GM13976 (cell line): ENCODE data around the gene DSCAM.
"Not testable (repeated sequence)": the region's sequence is repeated elsewhere in the genome, so short reads cannot be mapped to it uniquely, and the experiment has no call there.

Source experiments
- DNase-seq: peaks from one replicate; pipeline ENCODE4 v3.0.0; 2012; ENCODE audit warnings: low spot score
- in situ Hi-C: fragments of 300-500 bp; cut with MboI; formaldehyde crosslinking; loops from one replicate; pipeline ENCODE4 v1.12.0; 2022; ENCODE audit warnings: low sequenced_read_pairs, mixed read lengths, inconsistent platforms; ENCODE audit not compliant: unreplicated experiment
- TF ChIP-seq, protein P1 (sequence below): IDR thresholded peaks from 2 replicates; pipeline ENCODE4 v1.5.1; 2012; ENCODE audit warnings: borderline replicate concordance, mild to moderate bottlenecking; ENCODE audit not compliant: insufficient read depth; ENCODE audit errors: extremely low read depth, missing control alignments, control extremely low read depth

The DSCAM gene

GRCh38 chr21:40276001-40276400 is 571.0 kb downstream of the DSCAM start:
- in situ Hi-C loops: no loop called here
- no peak for DNase-seq
- TF ChIP-seq, protein P1, sequence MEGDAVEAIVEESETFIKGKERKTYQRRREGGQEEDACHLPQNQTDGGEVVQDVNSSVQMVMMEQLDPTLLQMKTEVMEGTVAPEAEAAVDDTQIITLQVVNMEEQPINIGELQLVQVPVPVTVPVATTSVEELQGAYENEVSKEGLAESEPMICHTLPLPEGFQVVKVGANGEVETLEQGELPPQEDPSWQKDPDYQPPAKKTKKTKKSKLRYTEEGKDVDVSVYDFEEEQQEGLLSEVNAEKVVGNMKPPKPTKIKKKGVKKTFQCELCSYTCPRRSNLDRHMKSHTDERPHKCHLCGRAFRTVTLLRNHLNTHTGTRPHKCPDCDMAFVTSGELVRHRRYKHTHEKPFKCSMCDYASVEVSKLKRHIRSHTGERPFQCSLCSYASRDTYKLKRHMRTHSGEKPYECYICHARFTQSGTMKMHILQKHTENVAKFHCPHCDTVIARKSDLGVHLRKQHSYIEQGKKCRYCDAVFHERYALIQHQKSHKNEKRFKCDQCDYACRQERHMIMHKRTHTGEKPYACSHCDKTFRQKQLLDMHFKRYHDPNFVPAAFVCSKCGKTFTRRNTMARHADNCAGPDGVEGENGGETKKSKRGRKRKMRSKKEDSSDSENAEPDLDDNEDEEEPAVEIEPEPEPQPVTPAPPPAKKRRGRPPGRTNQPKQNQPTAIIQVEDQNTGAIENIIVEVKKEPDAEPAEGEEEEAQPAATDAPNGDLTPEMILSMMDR: no peak

DNA sequence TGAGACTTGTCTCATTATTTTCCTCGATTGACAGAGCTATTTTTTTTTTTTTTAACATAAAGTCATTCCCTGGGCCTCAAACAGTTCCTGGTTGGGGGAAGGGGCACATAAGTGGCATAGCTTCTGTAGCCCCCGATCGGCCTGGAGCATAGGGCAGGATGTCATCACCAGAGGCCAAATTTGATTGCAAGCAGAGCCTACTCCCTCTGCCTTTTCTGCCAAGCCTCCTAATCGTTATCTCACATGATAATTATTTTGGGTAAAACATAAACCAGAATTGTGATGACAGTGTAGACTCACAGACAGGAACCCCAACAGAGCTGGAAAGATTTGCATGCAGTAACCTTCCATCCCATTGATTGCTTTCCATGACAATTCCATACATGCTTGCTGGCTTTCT is 574.9 kb downstream of the DSCAM start:
- TF ChIP-seq, protein P1: no peak
- DNase-seq: no peak
- in situ Hi-C loops: no loop called here

GRCh38 chr21:40271164-40271563 is 575.8 kb downstream of the DSCAM start:
- in situ Hi-C loops: no loop called here
- DNase-seq: no peak
- TF ChIP-seq, protein P1: no peak

DNA sequence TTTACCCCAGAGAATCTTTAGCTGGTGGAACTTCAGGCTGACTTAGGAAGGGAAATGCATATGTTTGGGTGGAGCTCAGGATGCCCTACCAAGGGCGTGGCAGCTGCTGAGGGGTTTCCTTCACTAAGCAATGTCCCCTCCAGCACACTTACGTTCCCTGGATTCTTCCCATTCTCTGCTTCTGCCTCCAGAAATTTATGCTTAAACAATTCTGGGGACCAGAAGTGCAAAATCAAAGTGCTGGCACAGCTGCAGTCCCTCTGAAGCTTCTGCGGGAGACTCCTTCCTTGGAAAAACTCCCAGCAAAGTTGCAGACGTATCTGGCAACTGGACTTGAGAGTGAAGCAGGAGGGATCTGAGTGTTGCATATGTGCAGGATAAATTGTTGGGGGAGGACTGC is 576.9 kb downstream of the DSCAM start:
- DNase-seq: no peak
- TF ChIP-seq, protein P1: no peak
- in situ Hi-C loops: no loop called here

DNA sequence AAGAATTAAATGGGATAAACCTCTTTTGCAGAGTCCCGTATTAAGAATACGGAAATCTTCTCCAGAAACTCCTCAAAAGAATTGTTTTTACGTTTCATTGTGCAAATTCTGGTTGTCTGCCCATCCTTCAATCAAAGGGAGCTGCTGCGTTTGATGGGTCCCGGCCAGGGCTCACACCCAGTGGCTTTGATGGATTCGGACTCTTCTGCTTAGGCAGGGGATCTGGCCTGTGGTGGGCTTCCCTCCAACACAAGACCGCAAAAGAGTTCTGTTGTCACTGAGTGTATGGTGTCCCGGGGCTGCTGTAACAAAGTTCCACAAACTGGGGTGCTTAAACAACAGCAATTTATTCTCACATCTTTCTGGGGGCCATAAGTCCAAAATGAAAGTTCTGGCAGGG is 577.7 kb downstream of the DSCAM start:
- TF ChIP-seq, protein P1: no peak
- no peak for DNase-seq
- in situ Hi-C loops: no loop called here

- in situ Hi-C loops, DNase-seq: not testable (repeated sequence)
Measured at GRCh38 chr21:40258456-40258855, 588.5 kb downstream of the DSCAM start.

GRCh38 chr21:40257342-40257741 is 589.6 kb downstream of the DSCAM start:
- in situ Hi-C loops: no loop called here
- TF ChIP-seq, protein P1: no peak
- DNase-seq: no peak
